Esophagus (tissue), 2 donors: ENCODE results near the gene SEC31A. TPM values are rescaled to one million over a fixed set of nuclear protein-coding genes. Genes with fewer than 3 reads are reported as not detected.
"Not testable (repeated sequence)": the region's sequence is repeated elsewhere in the genome, so short reads cannot be mapped to it uniquely, and the experiment has no call there.

Source experiments
- H3K27ac ChIP-seq, 2 donors: one replicate each; pipeline ENCODE4 v1.5.1; 2013; ENCODE audit warnings: low read depth in 2 of 2, mild to moderate bottlenecking in 2 of 2, inconsistent platforms in 1 of 2, low read length in 1 of 2, moderate library complexity in 1 of 2
- H3K27me3 ChIP-seq, 2 donors: one replicate each; pipeline ENCODE4 v1.6.1; 2013; ENCODE audit warnings: low read length in 2 of 2, control low read depth in 1 of 2, mild to moderate bottlenecking in 1 of 2; ENCODE audit not compliant: insufficient read depth in 2 of 2, control insufficient read depth in 1 of 2
- H3K36me3 ChIP-seq, 2 donors: one replicate each; pipeline ENCODE4 v1.6.1; 2013; ENCODE audit warnings: low read length in 1 of 2; ENCODE audit not compliant: control insufficient read depth in 2 of 2, insufficient read depth in 2 of 2
- H3K4me1 ChIP-seq, 2 donors: one replicate each; pipeline ENCODE4 v1.6.1; 2013; ENCODE audit warnings: low read length in 1 of 2; ENCODE audit not compliant: control insufficient read depth in 2 of 2, insufficient read depth in 2 of 2
- H3K4me3 ChIP-seq, 2 donors: one replicate each; pipeline ENCODE4 v1.5.1; 2013; ENCODE audit warnings: low read length in 2 of 2, mild to moderate bottlenecking in 2 of 2, low read depth in 1 of 2, moderate library complexity in 1 of 2
- H3K9me3 ChIP-seq, 2 donors: one replicate each; pipeline ENCODE4 v1.6.1; 2013; ENCODE audit warnings: mild to moderate bottlenecking in 2 of 2, low read depth in 1 of 2, low read length in 1 of 2, moderate library complexity in 1 of 2; ENCODE audit not compliant: control insufficient read depth in 2 of 2, insufficient read depth in 1 of 2
- WGBS, 2 donors: extraction: QIAGEN DNeasy Blood & Tissue Kit; methylation state at CpG; one replicate each; pipeline ENCODE4 v1.1.7; 2013; 5-methylcytosine and 5-hydroxymethylcytosine counted together
- polyA plus RNA-seq, 2 donors: library from polyadenylated mRNA; stranded (reverse); fragments of 200-250 nt; gene quantifications; one replicate each; pipeline ENCODE4 v1.2.3, GENCODE V29; 2013
- donor health status: healthy with polysubstance abuse.
- donor health status: Bipolar disorder and iron deficiency.

SEC31A gene
- polyA plus RNA-seq, 2 donors = 72.5 to 131 TPM

DNA sequence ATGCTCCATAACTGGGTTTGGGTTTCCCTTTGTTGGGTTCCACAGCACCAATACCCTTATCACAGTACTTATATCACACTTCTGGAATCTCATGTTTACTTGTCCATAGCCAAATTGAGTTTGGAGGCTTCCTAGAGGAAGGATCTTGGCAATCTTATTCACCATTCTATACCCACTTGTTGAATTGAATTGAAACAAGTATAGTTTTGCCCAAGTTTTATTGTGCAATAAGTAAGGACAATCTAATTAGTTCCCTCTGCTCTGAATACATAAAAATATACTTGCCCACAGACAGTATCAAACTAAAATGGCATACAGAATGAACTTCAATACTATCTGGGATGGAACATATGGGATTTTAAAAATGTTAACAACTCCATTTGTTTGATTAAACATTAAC is 40.3 kb downstream of the SEC31A start:
- H3K27me3 ChIP-seq = no peaks in the 10 kb centered on the region
- H3K27ac ChIP-seq = no peak overlapping the region
- no peak overlapping the region for H3K4me3 ChIP-seq
- H3K9me3 ChIP-seq = no peaks in the 10 kb centered on the region
- H3K4me1 ChIP-seq = no peaks in the 10 kb centered on the region
- peaks cover 0 to 18% of the 10 kb centered on the region in 2 donors for H3K36me3 ChIP-seq

DNA sequence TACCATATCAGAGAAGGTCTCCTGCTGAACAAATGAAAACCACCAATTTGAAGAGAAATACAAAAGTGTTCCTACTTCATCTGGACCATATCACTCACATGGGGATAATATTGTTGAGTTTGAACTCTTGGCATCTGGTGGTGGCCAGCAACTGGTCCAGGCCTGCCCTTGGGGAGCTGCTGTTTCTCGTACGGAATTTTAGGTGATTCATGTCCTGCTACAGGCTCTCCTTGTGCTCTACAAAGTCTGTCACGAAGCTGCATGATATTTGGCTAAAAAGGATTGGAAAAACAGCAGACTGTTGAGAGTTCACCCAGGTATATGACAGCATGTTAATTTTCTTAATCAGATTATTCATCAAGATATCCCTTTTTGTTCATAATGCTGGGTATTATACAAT is 42.2 kb downstream of the SEC31A start:
- Histone ChIP-seq H3K27me3 (no peaks in the 10 kb centered on the region), H3K9me3 (no peaks in the 10 kb centered on the region), H3K4me1 (no peaks in the 10 kb centered on the region), H3K4me3 (no peak overlapping the region), H3K36me3 (peaks cover 4 to 18% of the 10 kb centered on the region in 2 donors), H3K27ac (no peak overlapping the region)
- 57 to 74% methylated on average over 3 of the region's 3 CpGs for WGBS, 2 donors

DNA sequence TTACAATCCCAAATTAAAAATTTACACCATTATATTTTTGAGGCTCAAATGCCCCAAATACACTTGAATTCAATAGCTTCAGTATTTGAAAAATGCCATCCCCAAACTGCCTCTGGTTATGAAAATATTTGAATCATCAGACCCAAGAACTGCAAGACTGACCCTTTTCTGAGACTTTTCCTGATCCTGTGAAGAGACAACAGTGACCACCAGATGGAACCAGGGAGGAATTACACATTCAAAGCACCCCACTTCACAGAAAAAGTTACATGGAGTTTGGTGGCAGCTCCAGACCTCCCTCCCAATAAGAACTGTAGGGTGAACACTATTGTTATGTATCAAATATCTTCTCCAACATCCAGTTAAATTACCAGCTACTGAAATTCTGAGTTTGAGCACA is 48.4 kb downstream of the SEC31A start:
- no peaks in the 10 kb centered on the region for H3K9me3 ChIP-seq
- no peaks in the 10 kb centered on the region for H3K4me1 ChIP-seq
- no peak overlapping the region for H3K27ac ChIP-seq
- H3K4me3 ChIP-seq = no peak overlapping the region
- H3K36me3 ChIP-seq = peaks cover 11% of the 10 kb centered on the region in 2 donors
- H3K27me3 ChIP-seq = no peaks in the 10 kb centered on the region

DNA sequence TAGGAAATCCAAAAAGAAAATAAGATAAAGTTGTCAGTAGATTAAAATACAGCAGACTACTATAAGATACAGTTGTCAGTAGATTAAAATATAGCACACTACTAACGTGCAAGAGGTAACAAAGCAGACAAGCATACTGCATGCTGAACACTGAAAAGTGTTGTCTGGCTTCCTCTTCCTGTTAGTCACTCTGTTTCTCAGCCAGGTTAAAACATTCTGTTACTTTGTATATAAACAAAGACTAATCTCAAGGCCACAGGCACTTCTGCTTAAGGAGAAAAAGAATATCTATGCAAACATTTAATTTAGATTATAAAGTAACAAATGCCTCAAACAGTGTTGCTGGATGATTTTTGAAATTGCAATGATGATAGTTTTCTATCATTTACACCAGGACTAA is 51.3 kb downstream of the SEC31A start:
- H3K36me3 ChIP-seq = peaks cover 10 to 14% of the 10 kb centered on the region in 2 donors
- no peaks in the 10 kb centered on the region for H3K27me3 ChIP-seq
- 65 to 71% methylated on average over 1 of the region's 1 CpG for WGBS, 2 donors
- no peak overlapping the region for H3K27ac ChIP-seq
- no peak overlapping the region for H3K4me3 ChIP-seq
- no peaks in the 10 kb centered on the region for H3K4me1 ChIP-seq
- H3K9me3 ChIP-seq = no peaks in the 10 kb centered on the region

DNA sequence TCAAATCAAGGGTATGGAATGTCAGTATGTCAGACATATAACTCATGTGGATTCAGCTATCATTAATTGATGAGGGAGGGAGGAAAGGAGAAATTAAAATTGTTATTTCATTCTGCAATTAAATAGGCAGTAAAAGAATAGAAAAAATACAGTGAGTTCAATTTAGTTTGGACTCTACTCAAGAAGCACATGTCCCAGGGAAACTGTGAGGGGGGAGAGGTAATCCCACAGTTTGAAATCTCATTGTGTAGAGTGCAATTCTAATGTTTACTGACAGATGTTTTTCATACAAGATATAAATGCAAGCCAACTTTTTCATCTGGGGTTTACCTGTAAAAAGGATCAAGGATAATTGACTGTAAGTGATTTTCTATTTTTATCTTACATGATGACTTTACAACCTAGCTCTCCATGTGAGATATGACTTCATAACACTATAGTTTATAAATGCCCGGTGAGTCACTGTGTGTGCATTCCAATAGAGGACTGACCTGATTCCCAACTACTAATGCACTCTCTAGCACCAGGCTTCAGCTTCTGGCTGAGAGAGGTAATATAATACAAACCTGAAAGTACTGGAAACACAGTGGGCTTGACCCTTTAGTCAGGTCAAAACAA is 57.1 kb downstream of the SEC31A start:
- H3K36me3 ChIP-seq = peaks cover 2 to 3% of the 10 kb centered on the region in 2 donors
- 40 to 47% methylated on average over 1 of the region's 1 CpG for whole genome bisulfite sequencing, 2 donors
- H3K27ac ChIP-seq = no peak overlapping the region
- no peaks in the 10 kb centered on the region for H3K9me3 ChIP-seq
- no peak overlapping the region for H3K4me3 ChIP-seq
- no peaks in the 10 kb centered on the region for H3K4me1 ChIP-seq
- H3K27me3 ChIP-seq = no peaks in the 10 kb centered on the region

DNA sequence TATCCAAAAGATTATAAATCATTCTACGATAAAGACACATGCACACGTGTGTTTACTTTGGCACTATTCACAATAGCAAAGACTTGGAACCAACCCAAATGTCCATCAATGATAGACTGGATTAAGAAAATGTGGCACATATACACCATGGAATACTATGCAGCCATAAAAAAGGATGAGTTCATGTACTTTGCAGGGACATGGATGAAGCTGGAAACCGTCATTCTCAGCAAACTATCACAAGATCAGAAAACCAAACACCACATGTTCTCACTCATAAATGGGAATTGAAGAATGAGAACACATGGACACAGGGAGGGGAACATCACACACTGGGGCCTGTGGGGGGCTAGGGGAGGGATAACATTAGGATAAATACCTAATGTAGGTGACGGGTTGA is 57.9 kb downstream of the SEC31A start:
- not testable (repeated sequence) for H3K4me3 ChIP-seq, H3K27ac ChIP-seq, H3K9me3 ChIP-seq, H3K36me3 ChIP-seq, H3K4me1 ChIP-seq, H3K27me3 ChIP-seq
- 81 to 82% methylated on average over 4 of the region's 4 CpGs for WGBS, 2 donors

DNA sequence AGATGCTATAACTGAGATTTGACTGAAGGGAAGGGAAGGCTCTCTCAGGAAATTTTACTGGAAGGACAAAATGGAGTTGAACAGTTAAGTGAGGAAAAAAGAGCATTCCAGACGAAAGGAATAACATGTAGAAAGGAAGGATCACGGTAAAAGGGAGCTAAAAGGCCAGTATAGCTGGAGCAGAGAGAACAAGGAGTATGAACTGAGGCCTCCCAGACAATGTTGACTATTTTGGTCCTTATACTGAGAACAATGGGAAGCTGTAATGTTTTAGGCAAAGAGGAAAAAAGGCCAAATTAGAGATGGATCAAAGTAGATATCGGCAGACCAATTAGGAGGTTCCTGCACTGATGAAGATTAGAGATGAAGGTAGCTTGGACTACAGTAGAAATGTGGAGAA is 65.5 kb downstream of the SEC31A start:
- Histone ChIP-seq H3K4me1 (no peaks in the 10 kb centered on the region), H3K9me3 (no peaks in the 10 kb centered on the region), H3K27ac (no peak overlapping the region), H3K27me3 (no peaks in the 10 kb centered on the region), H3K36me3 (peaks cover 11 to 19% of the 10 kb centered on the region in 2 donors), H3K4me3 (no peak overlapping the region)
- 86 to 88% methylated on average over 3 of the region's 3 CpGs for WGBS, 2 donors

DNA sequence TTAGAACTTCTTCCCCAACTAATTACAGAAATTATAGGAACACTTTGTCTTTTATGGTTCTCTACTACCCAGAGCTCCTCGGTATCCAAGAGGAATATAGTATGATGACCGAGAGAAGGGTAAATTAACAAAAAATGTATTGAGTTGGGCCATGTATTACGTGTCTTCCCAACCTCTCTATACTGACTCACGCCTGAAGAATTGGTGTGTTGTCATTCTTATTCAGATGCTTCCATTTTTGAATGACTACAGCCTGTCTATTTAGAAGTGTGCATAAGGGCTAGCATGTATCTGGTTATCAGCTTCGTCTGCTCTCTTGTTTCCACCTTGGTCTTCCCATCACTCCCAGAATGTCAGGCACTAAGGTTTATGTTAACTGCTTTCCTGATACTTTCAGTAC is 67.9 kb downstream of the SEC31A start:
- no peaks in the 10 kb centered on the region for H3K9me3 ChIP-seq
- H3K27ac ChIP-seq = no peak overlapping the region
- no peak overlapping the region for H3K4me3 ChIP-seq
- 92 to 93% methylated on average over 5 of the region's 5 CpGs for WGBS, 2 donors
- no peaks in the 10 kb centered on the region for H3K4me1 ChIP-seq
- peaks cover 13 to 19% of the 10 kb centered on the region in 2 donors for H3K36me3 ChIP-seq
- H3K27me3 ChIP-seq = no peaks in the 10 kb centered on the region

DNA sequence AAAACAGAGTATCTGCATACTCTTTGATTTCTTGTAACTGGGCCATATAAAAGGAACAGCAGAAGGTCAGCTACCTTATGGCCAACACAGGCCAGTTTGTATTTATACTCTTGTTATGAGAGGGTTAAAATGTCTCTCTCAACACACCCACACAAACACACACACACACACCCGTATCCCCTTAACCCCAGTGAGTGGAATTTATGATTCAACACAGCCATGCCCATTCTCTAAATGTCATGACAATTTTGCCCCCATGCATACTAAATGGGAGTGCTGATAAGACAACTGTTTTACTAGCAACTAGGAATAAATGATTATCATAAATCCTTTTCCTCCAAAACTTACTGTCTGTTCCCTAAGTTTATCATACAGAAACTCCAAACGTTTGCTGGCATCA is 70.3 kb downstream of the SEC31A start:
- H3K9me3 ChIP-seq = no peaks in the 10 kb centered on the region
- H3K27ac ChIP-seq = no peak overlapping the region
- H3K36me3 ChIP-seq = peaks cover 10 to 14% of the 10 kb centered on the region in 2 donors
- no peak overlapping the region for H3K4me3 ChIP-seq
- no peaks in the 10 kb centered on the region for H3K4me1 ChIP-seq
- H3K27me3 ChIP-seq = no peaks in the 10 kb centered on the region
- 25 to 32% methylated on average over 2 of the region's 2 CpGs for WGBS, 2 donors
